IMR-90 (cell line): ENCODE data around the gene PTPN5. TPM values are rescaled to one million over a fixed set of nuclear protein-coding genes. Genes with fewer than 3 reads are reported as not detected.

Source experiments
- ATAC-seq: fragments of 200-7000 bp; cut with Tn5 transposase; 2 replicates; pipeline ENCODE4 v1.9.1; 2020; ENCODE audit warnings: low read depth, mild to moderate bottlenecking, moderate library complexity
- BruUV-seq: library from RNA; stranded (reverse); fragments of 400-500 nt; replicated peaks from 2 replicates; lab custom pipeline; 2021; lab: Mats Ljungman, UMichigan
- CTCF ChIA-PET: fragments of 300-600 bp; formaldehyde crosslinking; extraction: SDS; loops from one replicate; lab custom pipeline; 2021; ENCODE audit warnings: antibody characterized with exemption; lab: Yijun Ruan, JAX
- POLR2A ChIA-PET: fragments of 300-600 bp; sonication (Branson Sonifier 250); formaldehyde crosslinking; loops from one replicate; lab custom pipeline; 2022; ENCODE audit warnings: antibody characterized with exemption; ENCODE audit not compliant: unreplicated experiment; lab: Charles Lee
- DNase-seq: peaks from one replicate; pipeline ENCODE4 v3.0.0; 2013
- H2AFZ ChIP-seq: replicated peaks from 2 replicates; pipeline ENCODE3; 2013; ENCODE audit warnings: low read length, mild to moderate bottlenecking; ENCODE audit not compliant: poor library complexity
- H2AK5ac ChIP-seq: 2 replicates; pipeline ENCODE4 v1.6.1; 2013; ENCODE audit warnings: low read depth, low read length, inconsistent platforms
- H2AK9ac ChIP-seq: replicated peaks from 2 replicates; pipeline ENCODE3; 2013; ENCODE audit warnings: mild to moderate bottlenecking, low read depth, low read length, moderate library complexity; ENCODE audit not compliant: poor library complexity
- H2BK120ac ChIP-seq: 2 replicates; pipeline ENCODE4 v1.6.1; 2013; ENCODE audit warnings: low read depth, low read length, inconsistent platforms
- H2BK15ac ChIP-seq: 3 replicates; pipeline ENCODE4 v1.6.1; 2013; ENCODE audit warnings: low read depth, low read length, inconsistent platforms
- H2BK20ac ChIP-seq: 2 replicates; pipeline ENCODE4 v1.6.1; 2013; ENCODE audit warnings: low read depth, mild to moderate bottlenecking, inconsistent platforms, low read length, moderate library complexity
- H2BK5ac ChIP-seq: 2 replicates; pipeline ENCODE4 v1.6.1; 2013; ENCODE audit warnings: mild to moderate bottlenecking, low read depth, low read length, inconsistent platforms; ENCODE audit not compliant: poor library complexity, severe bottlenecking
- H3K14ac ChIP-seq: replicated peaks from 2 replicates; pipeline ENCODE4 v1.6.1; 2013; ENCODE audit warnings: low read depth, low read length, inconsistent platforms
- H3K18ac ChIP-seq: 2 replicates; pipeline ENCODE4 v1.6.1; 2013; ENCODE audit warnings: low read depth, low read length, control low read depth
- H3K23ac ChIP-seq: 2 replicates; pipeline ENCODE4 v1.6.1; 2013; ENCODE audit warnings: low read depth, low read length, inconsistent platforms
- H3K27ac ChIP-seq: 2 replicates; pipeline ENCODE4 v1.5.1; 2013; ENCODE audit warnings: mild to moderate bottlenecking, control low read depth, low read length; ENCODE audit not compliant: insufficient read depth
- H3K27me3 ChIP-seq: 2 replicates; pipeline ENCODE4 v1.6.1; 2013; ENCODE audit warnings: low read length; ENCODE audit not compliant: control insufficient read depth, insufficient read depth
- H3K36me3 ChIP-seq: 2 replicates; pipeline ENCODE4 v1.6.1; 2013; ENCODE audit warnings: low read length, mixed read lengths; ENCODE audit not compliant: control insufficient read depth, insufficient read depth
- H3K4ac ChIP-seq: 2 replicates; pipeline ENCODE4 v1.6.1; 2013; ENCODE audit warnings: low read depth, low read length, inconsistent platforms
- H3K4me1 ChIP-seq: 2 replicates; pipeline ENCODE4 v1.6.1; 2013; ENCODE audit warnings: low read length, mixed read lengths; ENCODE audit not compliant: control insufficient read depth, insufficient read depth
- H3K4me2 ChIP-seq: 2 replicates; pipeline ENCODE4 v1.6.1; 2013; ENCODE audit warnings: low read depth, mild to moderate bottlenecking, control low read depth, low read length, moderate library complexity
- H3K4me3 ChIP-seq: 2 replicates; pipeline ENCODE4 v1.5.1; 2013; ENCODE audit warnings: low read depth, mild to moderate bottlenecking, control low read depth, low read length, moderate library complexity; ENCODE audit not compliant: insufficient read depth
- H3K56ac ChIP-seq: 2 replicates; pipeline ENCODE4 v1.6.1; 2013; ENCODE audit warnings: low read length, inconsistent platforms; ENCODE audit not compliant: insufficient read depth; ENCODE audit errors: extremely low read depth
- H3K79me1 ChIP-seq, 2 experiments: 2 replicates each; pipeline ENCODE4 v1.6.1; 2013; ENCODE audit warnings: low read length in 2 of 2, inconsistent platforms in 1 of 2, low read depth in 1 of 2
- H3K9ac ChIP-seq: 2 replicates; pipeline ENCODE4 v1.6.1; 2013; ENCODE audit warnings: low read depth, low read length, control low read depth
- H3K9me1 ChIP-seq: 2 replicates; pipeline ENCODE4 v1.6.1; 2013; ENCODE audit warnings: low read length, inconsistent platforms; ENCODE audit not compliant: insufficient read depth
- H3K9me3 ChIP-seq: 2 replicates; pipeline ENCODE4 v1.6.1; 2013; ENCODE audit warnings: low read length; ENCODE audit not compliant: control insufficient read depth, insufficient read depth
- H4K20me1 ChIP-seq: 2 replicates; pipeline ENCODE4 v1.6.1; 2013; ENCODE audit warnings: low read length, inconsistent platforms; ENCODE audit not compliant: insufficient read depth
- H4K5ac ChIP-seq: 2 replicates; pipeline ENCODE4 v1.6.1; 2013; ENCODE audit warnings: mild to moderate bottlenecking, low read depth, low read length, control low read depth
- H4K8ac ChIP-seq, 2 experiments: 2 replicates each; pipeline ENCODE4 v1.6.1; 2013; ENCODE audit warnings: low read depth in 2 of 2, low read length in 2 of 2, control low read depth in 1 of 2, inconsistent platforms in 1 of 2
- H4K91ac ChIP-seq: 2 replicates; pipeline ENCODE4 v1.6.1; 2013; ENCODE audit warnings: low read depth, low read length, inconsistent platforms; ENCODE audit not compliant: insufficient read depth
- CEBPB ChIP-seq: IDR thresholded peaks from 2 replicates; pipeline ENCODE4 v1.6.1; 2012; ENCODE audit warnings: low read depth, low read length, improper control_type of control experiment
- CHD1 ChIP-seq: IDR thresholded peaks from 2 replicates; pipeline ENCODE4 v1.6.1; 2012; ENCODE audit warnings: low read depth, low read length, improper control_type of control experiment
- MAFK ChIP-seq: IDR thresholded peaks from 2 replicates; pipeline ENCODE4 v1.6.1; 2012; ENCODE audit warnings: low read depth, low read length, improper control_type of control experiment
- NFE2L2 ChIP-seq: fragments of 150-350 bp; IDR thresholded peaks from 2 replicates; pipeline ENCODE4 v1.6.1; 2016; ENCODE audit warnings: low read depth, mild to moderate bottlenecking, low read length
- RAD21 ChIP-seq: IDR thresholded peaks from 2 replicates; pipeline ENCODE4 v1.6.1; 2012; ENCODE audit warnings: low read length, improper control_type of control experiment
- RCOR1 ChIP-seq: IDR thresholded peaks from 2 replicates; pipeline ENCODE4 v1.6.1; 2012; ENCODE audit warnings: mild to moderate bottlenecking, low read length, improper control_type of control experiment; ENCODE audit not compliant: insufficient replicate concordance
- RFX5 ChIP-seq: IDR thresholded peaks from 2 replicates; pipeline ENCODE4 v1.8.0; 2012; ENCODE audit warnings: low read depth, mild to moderate bottlenecking, low read length, moderate library complexity
- WGBS, 2 experiments: methylation state at CpG; one replicate each; pipeline versions ENCODE4 v1.1.5 to v1.1.7; 2013; ENCODE audit warnings: missing lambda C conversion rate in 2 of 2; ENCODE audit not compliant: insufficient read length in 1 of 2; ENCODE audit errors: extremely low coverage in 2 of 2; 5-methylcytosine and 5-hydroxymethylcytosine counted together
- dilution Hi-C: fragments of 300-500 bp; cut with HindIII; formaldehyde crosslinking; loops from one replicate; pipeline ENCODE4 v1.14.3; 2018; ENCODE audit warnings: low sequenced_read_pairs; ENCODE audit not compliant: unreplicated experiment
- in situ Hi-C: fragments of 300-500 bp; cut with MboI; formaldehyde crosslinking; loops from 3 replicates; pipeline ENCODE4 v1.14.3; 2019; ENCODE audit warnings: low sequenced_read_pairs, inconsistent platforms, mixed read lengths
- intact Hi-C: fragments of 100-400 bp; cut with micrococcal nuclease; formaldehyde crosslinking; loops from 2 replicates; pipeline ENCODE4 v1.10.0; 2022
- polyA plus RNA-seq, 3 experiments: library from polyadenylated mRNA; depleted of rRNA; stranded (reverse); fragments of >200 nt; gene quantifications; 2 replicates each; pipeline ENCODE4 v1.2.3, GENCODE V29; 2012; ENCODE audit warnings: low replicate concordance in 1 of 3
- total RNA-seq: library from RNA; depleted of rRNA; stranded (reverse); fragments of >200 nt; gene quantifications from 2 replicates; pipeline ENCODE4 v1.2.3, GENCODE V29; 2012
- TF ChIP-seq, protein P1 (sequence below): fragments of 150-350 bp; IDR thresholded peaks from 2 replicates; pipeline ENCODE4 v1.6.1; 2016; ENCODE audit warnings: low read depth, mild to moderate bottlenecking, low read length, moderate library complexity, borderline replicate concordance
- TF ChIP-seq, protein P2 (sequence below): fragments of 150-350 bp; IDR thresholded peaks from 2 replicates; pipeline ENCODE4 v1.6.1; 2017; ENCODE audit warnings: mild to moderate bottlenecking, antibody characterized with exemption, low read length, low read depth

Gene PTPN5
- total and polyA plus RNA-seq, 2 of the 4 experiments (the other 2 are of a cell fraction): not detected

DNA sequence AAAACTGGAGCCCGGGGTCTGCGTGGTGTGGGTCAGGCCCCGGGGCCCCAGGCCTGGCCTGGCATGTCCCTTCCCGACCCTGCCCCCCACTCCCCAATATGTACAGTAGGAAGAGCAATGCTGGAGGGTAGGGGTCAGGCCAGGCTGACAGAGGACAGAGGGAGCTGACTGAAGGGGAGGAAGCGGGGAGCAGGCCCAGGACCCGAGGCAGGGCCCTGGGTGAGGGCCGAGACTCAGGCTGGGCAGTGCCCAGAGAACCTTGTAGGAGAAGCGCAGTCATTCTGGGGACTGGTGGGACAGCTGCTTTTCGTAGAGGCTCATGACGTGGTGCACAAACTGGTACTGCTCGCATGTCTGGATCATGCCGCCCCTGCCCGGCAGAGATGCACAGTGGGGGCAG, 62.9 kb downstream of the PTPN5 start:
- intact Hi-C loops: no loop called here

More for the DNA sequence above, 62.9 kb downstream of the PTPN5 start:
- Histone ChIP-seq H3K4me1 (no peaks in the 10 kb centered on the region), H4K5ac (no peak overlapping the region), H4K20me1 (no peaks in the 10 kb centered on the region), H2BK5ac (no peak overlapping the region), H3K9ac (no peak overlapping the region), H4K8ac (no peak overlapping the region), H3K23ac (no peak overlapping the region), H3K9me1 (no peaks in the 10 kb centered on the region), H3K79me1 (no peaks in the 10 kb centered on the region), H3K4me3 (no peak overlapping the region), H3K4ac (no peak overlapping the region), H3K36me3 (no peaks in the 10 kb centered on the region), H3K27ac (no peak overlapping the region), H2BK15ac (no peak overlapping the region), H3K4me2 (no peak overlapping the region), H3K9me3 (no peaks in the 10 kb centered on the region), H2AK9ac (no peak overlapping the region), H3K14ac (no peak overlapping the region), H2BK20ac (no peak overlapping the region), H2AK5ac (no peak overlapping the region), H2AFZ (no peak overlapping the region), H3K56ac (no peak overlapping the region), H2BK120ac (no peak overlapping the region), H4K91ac (no peak overlapping the region), H3K27me3 (peaks cover 4% of the 10 kb centered on the region; the same call in 1 of the 2 replicates), H3K18ac (no peak overlapping the region)
- ChIA-PET CTCF (interaction anchor here (1.2 kb wide), 1 partner anchor 12 kb away, joined by 3 read pairs; no protein-coding TSS in a partner anchor), POLR2A (no interaction called here)
- in situ Hi-C loops (loop anchor here (25.0 kb wide), 1 partner anchor 191 kb away; the partner anchor contains the start of gene TSG101), dilution Hi-C loops (no loop called here)
- DNase-seq: no peak
- BruUV-seq: no TSS peak
- no peak for ATAC-seq
- 67% methylated on average over 4 of the region's 13 CpGs; no CpG with 5 or more reads in 1 of the 2 experiments for WGBS, 2 experiments
- TF ChIP-seq CEBPB: no peak
- TF ChIP-seq, protein P1, sequence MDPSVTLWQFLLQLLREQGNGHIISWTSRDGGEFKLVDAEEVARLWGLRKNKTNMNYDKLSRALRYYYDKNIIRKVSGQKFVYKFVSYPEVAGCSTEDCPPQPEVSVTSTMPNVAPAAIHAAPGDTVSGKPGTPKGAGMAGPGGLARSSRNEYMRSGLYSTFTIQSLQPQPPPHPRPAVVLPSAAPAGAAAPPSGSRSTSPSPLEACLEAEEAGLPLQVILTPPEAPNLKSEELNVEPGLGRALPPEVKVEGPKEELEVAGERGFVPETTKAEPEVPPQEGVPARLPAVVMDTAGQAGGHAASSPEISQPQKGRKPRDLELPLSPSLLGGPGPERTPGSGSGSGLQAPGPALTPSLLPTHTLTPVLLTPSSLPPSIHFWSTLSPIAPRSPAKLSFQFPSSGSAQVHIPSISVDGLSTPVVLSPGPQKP: no peak
- TF ChIP-seq RFX5: no peak
- TF ChIP-seq CHD1: no peak
- no peak for TF ChIP-seq RAD21
- TF ChIP-seq RCOR1: no peak
- no peak for TF ChIP-seq NFE2L2
- TF ChIP-seq, protein P2, sequence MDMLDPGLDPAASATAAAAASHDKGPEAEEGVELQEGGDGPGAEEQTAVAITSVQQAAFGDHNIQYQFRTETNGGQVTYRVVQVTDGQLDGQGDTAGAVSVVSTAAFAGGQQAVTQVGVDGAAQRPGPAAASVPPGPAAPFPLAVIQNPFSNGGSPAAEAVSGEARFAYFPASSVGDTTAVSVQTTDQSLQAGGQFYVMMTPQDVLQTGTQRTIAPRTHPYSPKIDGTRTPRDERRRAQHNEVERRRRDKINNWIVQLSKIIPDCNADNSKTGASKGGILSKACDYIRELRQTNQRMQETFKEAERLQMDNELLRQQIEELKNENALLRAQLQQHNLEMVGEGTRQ: no peak
- TF ChIP-seq MAFK: no peak
